ENCODE data around the gene TNIK. TPM values are rescaled to one million over a fixed set of nuclear protein-coding genes. Genes with fewer than 3 reads are reported as not detected.

Gene TNIK
- total RNA-seq, 2 donors from 2014 or later = 9.0 to 11.6 TPM

GRCh38 chr3:171504376-171504775 is 44.2 kb upstream of the TNIK start:
- no peaks in the 10 kb centered on the region for H3K4me1 ChIP-seq
- no peaks in the 10 kb centered on the region for H3K9me3 ChIP-seq
- no peaks in the 10 kb centered on the region for H3K27me3 ChIP-seq
- H3K4me3 ChIP-seq = no peak overlapping the region
- H3K36me3 ChIP-seq = no peaks in the 10 kb centered on the region
- H3K27ac ChIP-seq = no peak overlapping the region
- DNase-seq (ENCODE audit: low spot score) = no peak
- TF ChIP-seq, protein P1, sequence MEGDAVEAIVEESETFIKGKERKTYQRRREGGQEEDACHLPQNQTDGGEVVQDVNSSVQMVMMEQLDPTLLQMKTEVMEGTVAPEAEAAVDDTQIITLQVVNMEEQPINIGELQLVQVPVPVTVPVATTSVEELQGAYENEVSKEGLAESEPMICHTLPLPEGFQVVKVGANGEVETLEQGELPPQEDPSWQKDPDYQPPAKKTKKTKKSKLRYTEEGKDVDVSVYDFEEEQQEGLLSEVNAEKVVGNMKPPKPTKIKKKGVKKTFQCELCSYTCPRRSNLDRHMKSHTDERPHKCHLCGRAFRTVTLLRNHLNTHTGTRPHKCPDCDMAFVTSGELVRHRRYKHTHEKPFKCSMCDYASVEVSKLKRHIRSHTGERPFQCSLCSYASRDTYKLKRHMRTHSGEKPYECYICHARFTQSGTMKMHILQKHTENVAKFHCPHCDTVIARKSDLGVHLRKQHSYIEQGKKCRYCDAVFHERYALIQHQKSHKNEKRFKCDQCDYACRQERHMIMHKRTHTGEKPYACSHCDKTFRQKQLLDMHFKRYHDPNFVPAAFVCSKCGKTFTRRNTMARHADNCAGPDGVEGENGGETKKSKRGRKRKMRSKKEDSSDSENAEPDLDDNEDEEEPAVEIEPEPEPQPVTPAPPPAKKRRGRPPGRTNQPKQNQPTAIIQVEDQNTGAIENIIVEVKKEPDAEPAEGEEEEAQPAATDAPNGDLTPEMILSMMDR (IDR thresholded peaks at IDR 0.05) = no peak

- TF ChIP-seq, protein P1 (IDR thresholded peaks at IDR 0.05) = no peak
- H3K9me3 ChIP-seq = no peaks in the 10 kb centered on the region
- no peaks in the 10 kb centered on the region for H3K27me3 ChIP-seq
- H3K36me3 ChIP-seq = no peaks in the 10 kb centered on the region
- DNase-seq (ENCODE audit: low spot score) = no peak
- no peaks in the 10 kb centered on the region for H3K4me1 ChIP-seq
- no peak overlapping the region for H3K4me3 ChIP-seq
- no peak overlapping the region for H3K27ac ChIP-seq
Observed at GRCh38 chr3:171503817-171504216, 43.6 kb upstream of the TNIK start.

DNA sequence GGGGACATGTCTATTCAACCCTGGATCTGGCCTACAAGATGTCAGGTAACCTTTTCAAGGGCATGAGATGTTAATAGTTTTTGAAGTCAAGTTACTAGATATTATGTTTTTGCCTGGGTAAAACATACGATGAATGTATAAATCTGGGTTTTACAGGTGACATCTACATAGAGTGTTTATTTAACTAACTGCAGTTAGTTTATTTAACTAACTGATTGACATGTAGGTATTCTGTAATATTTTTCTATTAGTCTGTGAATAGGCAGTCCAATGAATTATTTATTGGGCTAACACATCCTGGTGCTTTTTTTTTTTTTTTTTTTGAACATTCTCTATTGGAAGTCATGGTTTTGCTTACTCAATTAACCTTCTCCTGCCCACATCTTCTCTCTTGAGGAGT is 38.7 kb upstream of the TNIK start:
- Histone ChIP-seq H3K9me3 (no peaks in the 10 kb centered on the region), H3K4me3 (no peak overlapping the region), H3K36me3 (no peaks in the 10 kb centered on the region), H3K27ac (no peak overlapping the region), H3K27me3 (no peaks in the 10 kb centered on the region), H3K4me1 (peaks cover 0 to 4% of the 10 kb centered on the region in 2 donors)
- TF ChIP-seq, protein P1 (IDR thresholded peaks at IDR 0.05) = no peak
- no peak for DNase-seq (ENCODE audit: low spot score)

GRCh38 chr3:171497468-171497867 is 37.3 kb upstream of the TNIK start:
- Histone ChIP-seq H3K27me3 (no peaks in the 10 kb centered on the region), H3K4me3 (no peak overlapping the region), H3K9me3 (no peaks in the 10 kb centered on the region), H3K36me3 (no peaks in the 10 kb centered on the region), H3K4me1 (peaks cover 0 to 4% of the 10 kb centered on the region in 2 donors), H3K27ac (no peak overlapping the region)
- TF ChIP-seq, protein P1 (IDR thresholded peaks at IDR 0.05) = no peak
- no peak for DNase-seq (ENCODE audit: low spot score)

DNA sequence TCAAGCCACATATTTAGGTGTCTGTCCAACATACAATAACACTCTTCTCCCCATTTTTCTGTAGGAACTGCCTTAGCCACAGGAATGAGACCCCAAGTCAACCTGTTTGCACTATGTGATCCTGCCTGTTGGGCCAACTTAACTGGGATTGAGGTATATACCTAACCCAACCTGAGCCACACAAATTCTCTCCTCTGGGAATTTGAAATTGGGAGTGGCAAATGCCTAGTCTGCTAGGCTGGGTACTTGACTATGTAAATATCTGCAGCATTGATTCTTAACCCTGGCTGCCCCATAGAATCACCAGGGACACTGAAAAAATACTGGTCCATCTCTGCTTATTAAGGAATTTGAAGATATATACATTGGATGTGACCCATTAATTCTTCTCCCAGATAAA is 35.2 kb upstream of the TNIK start:
- Histone ChIP-seq H3K4me3 (no peak overlapping the region), H3K4me1 (peaks cover 0 to 4% of the 10 kb centered on the region in 2 donors), H3K27ac (no peak overlapping the region), H3K36me3 (no peaks in the 10 kb centered on the region), H3K9me3 (no peaks in the 10 kb centered on the region), H3K27me3 (no peaks in the 10 kb centered on the region)
- TF ChIP-seq, protein P1 (IDR thresholded peaks at IDR 0.05) = no peak
- DNase-seq (ENCODE audit: low spot score) = no peak

GRCh38 chr3:171494457-171495109 is 34.4 kb upstream of the TNIK start:
- H3K4me1 ChIP-seq = peaks cover 0 to 4% of the 10 kb centered on the region in 2 donors
- TF ChIP-seq, protein P1 (IDR thresholded peaks at IDR 0.05) = no peak
- H3K36me3 ChIP-seq = no peaks in the 10 kb centered on the region
- no peak for DNase-seq (ENCODE audit: low spot score)
- no peaks in the 10 kb centered on the region for H3K9me3 ChIP-seq
- H3K4me3 ChIP-seq = no peak overlapping the region
- H3K27me3 ChIP-seq = no peaks in the 10 kb centered on the region
- no peak overlapping the region for H3K27ac ChIP-seq

All from right atrium auricular region (tissue), 2 donors.